Activated T-cell treated with anti-CD3 and anti-CD28 coated beads for 4 hours (primary cell): ENCODE measurements around the gene PGAM2.
A peak's percentile ranks its signal among the peaks of the same experiment; 100 is the strongest.

ENCODE experiments used
- DNase-seq: peaks from one replicate; pipeline ENCODE4 v3.0.0-alpha.2; 2020

Gene PGAM2

GRCh38 chr7:44082541-44083207 is 17.3 kb upstream of the PGAM2 start:
- DNase-seq = peak; percentile 93

GRCh38 chr7:44081266-44081748 is 15.9 kb upstream of the PGAM2 start:
- no peak for DNase-seq

- DNase-seq = no peak
Measured at GRCh38 chr7:44080686-44081265, 15.4 kb upstream of the PGAM2 start.

- DNase-seq = no peak
Measured at GRCh38 chr7:44080118-44080517, 14.8 kb upstream of the PGAM2 start.

- no peak for DNase-seq
Measured at GRCh38 chr7:44079331-44080021, 14.1 kb upstream of the PGAM2 start.

GRCh38 chr7:44078521-44078920 is 13.2 kb upstream of the PGAM2 start:
- no peak for DNase-seq

- DNase-seq = no peak
Measured at GRCh38 chr7:44077681-44078091, 12.3 kb upstream of the PGAM2 start.

GRCh38 chr7:44077061-44077460 is 11.7 kb upstream of the PGAM2 start:
- no peak for DNase-seq

GRCh38 chr7:44076101-44076895 is 10.9 kb upstream of the PGAM2 start:
- DNase-seq = no peak

GRCh38 chr7:44075296-44076075 is 10.1 kb upstream of the PGAM2 start:
- no peak for DNase-seq

GRCh38 chr7:44074349-44074695 is 9.0 kb upstream of the PGAM2 start:
- DNase-seq = no peak

GRCh38 chr7:44073664-44074348 is 8.4 kb upstream of the PGAM2 start:
- DNase-seq = peak; percentile 30

- peak; percentile 28 for DNase-seq
Measured at GRCh38 chr7:44072364-44073231, 7.2 kb upstream of the PGAM2 start.

- DNase-seq = no peak
Measured at GRCh38 chr7:44071726-44072363, 6.5 kb upstream of the PGAM2 start.

GRCh38 chr7:44068054-44068453 is 2.7 kb upstream of the PGAM2 start:
- DNase-seq = no peak

GRCh38 chr7:44067064-44067951 is 1.9 kb upstream of the PGAM2 start:
- DNase-seq = no peak

GRCh38 chr7:44066494-44067063 is 1.2 kb upstream of the PGAM2 start:
- DNase-seq = no peak

- no peak for DNase-seq
Measured at GRCh38 chr7:44066111-44066460, 719 bp upstream of the PGAM2 start.

GRCh38 chr7:44064791-44065430 is 456 bp downstream of the PGAM2 start:
- no peak for DNase-seq
